ENCODE data around the gene SEC61A1.

Gene SEC61A1

GRCh38 chr3:128051837-128052594 is at the start of gene SEC61A1:
Gene SEC61A1 (plus strand): TSS chr3:128052437. CDS start chr3:128052553, 116 bp downstream.
- peak; percentile 92 for DNase-seq

- DNase-seq = no peak
These were observed 47.6 kb upstream of the SEC61A1 start for GRCh38 chr3:128004661-128005060.

DNA sequence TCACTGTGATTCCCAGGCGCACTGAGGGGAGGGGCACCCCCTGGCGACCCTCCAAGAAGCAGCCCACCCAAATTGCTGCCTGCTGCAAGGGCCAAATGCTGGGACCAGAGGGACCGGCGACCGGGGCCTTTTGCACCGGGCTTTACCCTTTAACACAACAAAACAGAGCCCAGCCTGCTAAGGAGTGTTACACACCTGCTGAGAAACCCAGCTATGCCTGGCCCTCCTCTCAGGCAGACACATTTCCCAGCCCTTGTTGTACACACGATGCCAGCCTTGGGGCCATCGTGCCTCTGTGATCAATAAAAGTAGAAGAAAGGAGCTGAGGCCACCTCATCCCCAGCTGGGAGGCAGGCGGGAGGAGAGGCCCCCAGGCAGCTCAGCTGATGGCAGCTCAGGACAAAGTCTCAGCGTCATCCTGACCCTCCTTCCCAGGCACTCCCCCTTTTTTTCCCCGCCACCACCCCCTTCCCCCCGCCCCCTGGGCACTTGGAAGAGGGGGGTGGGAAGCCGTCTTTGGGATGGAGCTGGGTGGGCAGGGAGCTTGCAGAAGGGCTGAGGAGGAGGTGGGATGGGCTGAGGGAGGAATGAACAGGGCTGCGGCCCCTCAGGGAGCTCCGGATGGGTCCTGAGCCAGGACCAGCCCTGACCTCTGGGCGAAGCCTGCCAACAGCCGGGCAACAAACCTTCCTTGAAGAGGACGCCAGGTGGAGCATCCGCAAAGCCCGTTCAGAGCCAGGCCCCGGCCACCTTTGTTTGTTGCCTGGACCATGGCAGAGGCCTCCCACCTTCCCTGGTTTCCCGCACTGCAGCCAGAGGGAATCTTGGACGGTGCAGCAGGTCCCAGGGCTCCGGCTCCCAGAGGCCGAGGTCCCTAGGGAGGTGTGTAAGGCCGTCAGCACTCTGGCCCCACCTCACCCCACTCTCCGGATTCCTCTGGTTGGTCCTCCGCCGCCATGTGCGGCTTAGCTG is 45.9 kb upstream of the SEC61A1 start:
- no peak for DNase-seq

GRCh38 chr3:128007033-128007424 is 45.2 kb upstream of the SEC61A1 start:
- no peak for DNase-seq

DNA sequence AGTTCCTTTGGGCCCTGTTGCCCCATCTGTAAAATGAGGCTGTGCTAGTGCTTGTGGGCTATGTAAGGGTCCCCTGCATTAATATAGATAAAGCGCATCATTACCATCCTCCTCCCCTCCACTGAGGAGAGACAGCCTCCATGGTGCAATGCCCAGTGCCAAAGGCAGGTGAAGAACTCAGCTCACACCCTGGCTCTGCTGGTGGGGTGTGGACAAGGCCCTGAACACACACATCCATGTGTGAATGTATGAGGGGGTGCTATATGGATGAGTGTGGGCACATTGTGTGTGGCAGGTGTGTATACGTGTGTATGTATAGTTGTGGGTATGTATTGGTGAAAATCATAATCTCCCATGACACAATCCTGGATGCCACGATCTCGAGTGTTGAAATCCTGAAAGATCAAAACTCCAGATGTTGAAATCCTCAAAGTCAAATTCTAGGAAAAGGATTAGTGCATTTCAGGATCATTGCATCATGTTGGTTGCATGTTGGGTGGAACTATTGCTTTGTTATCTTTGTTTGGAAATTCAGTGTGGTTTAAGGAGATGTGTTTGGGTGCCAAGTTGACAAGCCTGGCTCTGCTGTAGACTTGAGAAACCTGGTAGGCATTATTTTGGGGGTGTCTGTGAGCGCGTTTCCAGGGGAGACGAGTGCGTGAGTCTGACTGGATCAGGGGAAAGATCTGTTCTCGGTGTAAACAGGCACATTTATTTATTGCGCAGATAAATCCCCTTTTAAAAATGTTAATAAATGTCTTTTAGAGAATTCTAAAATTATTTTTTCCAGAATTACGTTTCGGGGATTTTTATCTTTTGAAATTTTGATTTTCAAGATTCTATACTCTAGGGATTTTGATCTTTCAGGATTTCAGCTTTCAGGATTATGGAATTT is 42.0 kb upstream of the SEC61A1 start:
- no peak for DNase-seq

DNA sequence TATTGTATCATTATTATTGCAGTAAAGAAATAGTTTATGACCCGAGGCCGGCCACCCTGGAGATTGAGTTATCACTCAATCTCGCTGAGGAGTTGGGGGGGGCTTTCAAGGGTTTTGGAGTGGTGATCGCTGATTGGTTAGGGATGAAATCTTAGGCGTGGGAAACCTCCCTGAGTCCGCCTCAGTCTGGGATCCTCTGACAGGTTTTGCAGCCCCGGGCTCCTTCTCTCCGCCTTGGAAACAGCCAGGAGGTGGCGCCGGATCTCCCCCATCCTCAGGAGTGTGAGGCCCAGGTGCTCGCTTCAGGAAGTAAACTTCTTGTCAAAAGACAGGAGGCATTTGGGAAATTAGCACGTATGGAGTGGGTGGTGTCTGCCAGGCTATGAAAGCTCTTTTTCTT is 41.1 kb upstream of the SEC61A1 start:
- DNase-seq = no peak

GRCh38 chr3:128012050-128012449 is 40.2 kb upstream of the SEC61A1 start:
- no peak for DNase-seq

GRCh38 chr3:128014548-128014947 is 37.7 kb upstream of the SEC61A1 start:
- DNase-seq = no peak

DNA sequence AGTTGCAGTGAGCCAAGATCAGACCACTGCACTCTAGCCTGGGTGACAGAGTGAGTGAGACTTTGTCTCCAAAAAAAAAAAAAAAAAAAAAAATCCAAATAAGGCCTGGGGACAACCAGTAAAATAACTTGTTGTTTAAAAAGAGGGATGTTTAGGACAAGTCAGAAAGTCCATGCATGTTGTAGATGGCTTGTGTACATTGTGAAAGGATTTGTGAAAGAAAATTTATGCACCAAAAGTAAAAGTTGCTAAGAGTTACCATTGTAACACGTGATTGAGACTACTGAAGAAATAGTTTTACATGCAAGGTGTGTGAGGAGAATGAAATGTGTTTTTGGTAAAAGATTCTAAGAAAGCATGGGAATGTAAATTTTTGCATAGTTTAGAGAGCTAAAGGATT is 35.7 kb upstream of the SEC61A1 start:
- no peak for DNase-seq

DNA sequence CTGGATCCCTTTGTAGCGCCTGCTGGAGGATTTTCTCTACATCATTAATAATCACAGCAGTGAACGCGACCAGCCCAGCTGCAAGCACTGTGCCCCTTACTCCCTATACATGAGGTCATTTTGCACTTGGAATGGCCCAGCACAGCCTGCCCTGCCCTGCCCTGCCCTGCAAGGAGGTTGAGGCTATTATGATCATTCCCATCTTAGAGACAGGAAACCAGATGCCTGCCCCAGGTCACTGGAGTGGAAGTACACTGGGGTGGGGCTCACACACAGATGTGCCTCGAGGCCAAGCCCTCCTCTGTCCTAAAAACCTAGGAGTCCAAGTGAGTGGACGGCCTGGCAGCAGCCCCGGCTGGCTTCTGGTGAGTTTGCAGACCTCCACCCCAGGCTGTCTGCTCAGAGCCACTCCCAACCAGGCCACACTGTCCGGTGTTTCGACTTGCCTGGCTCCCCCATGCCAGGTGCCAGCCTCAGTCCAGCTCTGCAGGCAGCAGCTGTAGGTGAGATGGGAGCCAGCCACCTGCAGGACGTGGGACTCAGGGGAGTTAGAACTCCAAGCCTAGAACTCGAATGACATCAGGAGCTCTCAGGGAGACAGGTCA is 30.4 kb upstream of the SEC61A1 start:
- DNase-seq = no peak

- no peak for DNase-seq
These were observed 19.1 kb upstream of the SEC61A1 start for GRCh38 chr3:128033102-128033501.

DNA sequence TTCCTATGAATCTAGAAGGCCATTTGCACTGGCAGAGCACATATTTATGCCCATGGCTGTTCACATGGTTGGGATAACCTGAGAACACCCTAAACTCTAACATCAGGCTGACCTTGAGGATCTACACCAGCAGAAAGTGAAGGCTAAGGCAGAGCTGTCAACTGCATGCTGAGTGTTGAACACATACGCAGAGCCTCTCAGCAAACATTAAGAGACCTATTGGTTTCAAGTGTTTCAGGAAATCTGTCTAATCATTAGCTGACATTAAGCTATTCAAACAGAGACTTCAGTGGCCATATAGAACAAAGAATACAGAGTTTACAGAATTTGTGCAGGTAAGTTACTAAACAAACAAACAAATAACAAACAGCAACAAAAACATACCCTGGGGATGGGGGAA is 16.1 kb upstream of the SEC61A1 start:
- no peak for DNase-seq

- no peak for DNase-seq
These were observed 12.2 kb upstream of the SEC61A1 start for GRCh38 chr3:128040041-128040440.

DNA sequence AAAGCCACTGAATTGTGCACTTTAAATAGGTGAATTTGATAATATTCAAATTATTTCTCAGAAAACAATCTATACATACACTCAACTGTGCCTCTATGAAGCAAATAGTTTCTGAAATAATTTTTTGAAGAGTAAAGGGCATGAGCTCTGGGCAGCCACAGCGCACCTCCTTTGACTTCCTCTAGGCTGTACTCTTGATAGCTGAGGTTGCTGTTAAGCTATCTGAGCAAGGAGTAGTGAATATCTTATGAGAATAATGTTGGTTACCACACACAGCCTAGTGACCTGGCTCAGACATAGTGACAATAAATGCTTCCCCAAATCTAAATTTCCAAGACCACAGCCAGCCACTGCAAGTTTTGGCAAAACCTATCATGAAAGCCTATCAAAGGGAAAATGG is 11.6 kb upstream of the SEC61A1 start:
- DNase-seq = no peak

DNA sequence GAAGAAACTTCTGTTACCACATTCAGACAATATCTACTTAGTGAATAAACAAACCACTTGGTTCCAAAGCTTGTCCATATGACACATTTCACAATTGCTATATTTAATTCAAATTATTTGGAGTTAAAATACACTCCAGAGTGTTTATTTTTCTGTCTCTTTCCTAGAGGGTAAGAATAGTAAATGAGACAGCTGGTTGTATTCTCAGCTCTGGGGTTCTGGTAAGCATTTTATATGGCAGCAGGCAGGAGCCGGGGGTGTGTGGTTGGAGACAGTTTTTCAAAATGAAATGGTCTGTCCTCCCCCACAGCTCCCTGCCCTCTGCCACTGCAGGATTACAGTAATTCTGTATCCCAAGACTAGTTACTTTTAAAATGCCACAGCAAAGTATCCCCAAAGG is 10.9 kb upstream of the SEC61A1 start:
- no peak for DNase-seq

- DNase-seq = no peak
These were observed 1.6 kb upstream of the SEC61A1 start for GRCh38 chr3:128050597-128050996.

GRCh38 chr3:128051459-128051836 is 789 bp upstream of the SEC61A1 start:
- DNase-seq = no peak

DNA sequence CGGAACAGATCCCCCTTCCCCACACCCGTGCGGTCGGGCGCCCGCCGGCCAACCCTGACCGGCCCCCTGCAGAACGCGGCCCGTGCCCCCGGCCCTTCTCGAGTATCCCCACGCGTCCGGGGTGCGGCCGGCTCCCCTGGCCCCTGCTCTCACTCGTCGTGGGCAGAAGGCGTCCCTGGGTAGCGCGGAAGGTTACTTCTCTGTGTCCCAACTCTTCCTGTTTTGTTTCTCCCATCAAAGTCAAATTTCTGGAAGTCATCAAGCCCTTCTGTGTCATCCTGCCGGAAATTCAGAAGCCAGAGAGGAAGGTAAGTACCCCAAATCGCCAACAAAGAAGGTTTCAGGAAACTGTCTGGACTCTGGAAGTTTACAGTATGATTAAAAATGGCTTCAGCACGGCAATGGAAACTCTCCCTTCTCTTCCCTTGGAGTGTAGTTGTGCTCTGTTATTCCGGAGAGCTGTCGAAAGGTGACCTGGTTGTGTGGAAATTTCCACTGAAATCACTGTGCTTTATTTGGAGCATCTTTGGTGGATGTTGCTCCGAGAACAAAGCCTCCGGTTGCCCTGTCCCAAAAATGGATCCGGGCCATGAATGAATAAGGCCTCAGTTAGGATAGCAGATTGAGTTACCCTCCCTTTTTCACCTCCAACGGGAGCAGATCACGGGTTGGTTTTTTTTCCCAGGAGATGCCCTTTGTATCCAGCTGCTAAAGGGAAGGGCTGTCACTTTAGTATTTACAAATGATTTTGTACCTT is 536 bp downstream of the SEC61A1 start:
- no peak for DNase-seq

GRCh38 chr3:128053614-128054013 is 1.4 kb downstream of the SEC61A1 start:
- DNase-seq = no peak

DNA sequence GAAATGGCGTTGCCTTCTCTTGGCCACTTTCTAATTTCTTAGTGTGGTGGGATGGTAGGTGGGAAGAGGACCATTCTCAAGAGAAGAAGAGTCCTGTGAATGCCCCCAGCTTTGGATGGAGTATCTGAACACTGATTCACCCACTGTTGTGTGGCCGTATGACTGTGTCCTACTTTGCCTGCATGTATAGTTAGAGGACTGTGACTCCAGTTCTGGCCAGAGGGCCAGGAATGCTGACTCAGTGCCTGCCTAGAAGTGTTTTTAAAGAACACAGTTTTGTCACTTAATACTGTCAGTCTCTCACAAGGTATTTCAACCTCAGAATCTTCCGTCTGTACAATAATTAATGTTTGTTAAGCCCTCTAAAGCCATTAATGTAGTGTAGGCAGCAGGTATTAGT is 2.1 kb downstream of the SEC61A1 start:
- DNase-seq = no peak

GRCh38 chr3:128056258-128056657 is 4.0 kb downstream of the SEC61A1 start:
- DNase-seq = no peak
